GM18873 (cell line): ENCODE results near the gene FAM151A.

Source experiments
- ATAC-seq: cut with Tn5 transposase; IDR thresholded peaks from one replicate; pipeline ENCODE4 v1.9.1; 2021; ENCODE audit warnings: mild to moderate bottlenecking, moderate library complexity, moderate number of reproducible peaks; ENCODE audit not compliant: unreplicated experiment, low FRiP score

Gene FAM151A

GRCh38 chr1:54583307-54583686 is 40.0 kb downstream of the FAM151A start:
- no peak for ATAC-seq

GRCh38 chr1:54582566-54583306 is 40.6 kb downstream of the FAM151A start:
- no peak for ATAC-seq

GRCh38 chr1:54581621-54582035 is 41.7 kb downstream of the FAM151A start:
- ATAC-seq = no peak

- no peak for ATAC-seq
Observed at GRCh38 chr1:54580856-54581550, 42.3 kb downstream of the FAM151A start.

GRCh38 chr1:54579337-54579781 is 44.0 kb downstream of the FAM151A start:
- no peak for ATAC-seq

- no peak for ATAC-seq
Observed at GRCh38 chr1:54577612-54578011, 45.7 kb downstream of the FAM151A start.

- ATAC-seq = no peak
Observed at GRCh38 chr1:54575605-54576290, 47.6 kb downstream of the FAM151A start.

- ATAC-seq = no peak
Observed at GRCh38 chr1:54575161-54575560, 48.2 kb downstream of the FAM151A start.

- no peak for ATAC-seq
Observed at GRCh38 chr1:54574158-54574778, 49.1 kb downstream of the FAM151A start.

- ATAC-seq = no peak
Observed at GRCh38 chr1:54572542-54572850, 50.8 kb downstream of the FAM151A start.

GRCh38 chr1:54571803-54572541 is 51.4 kb downstream of the FAM151A start:
- ATAC-seq = no peak

- ATAC-seq = no peak
Observed at GRCh38 chr1:54571326-54571725, 52.0 kb downstream of the FAM151A start.

GRCh38 chr1:54570161-54570560 is 53.2 kb downstream of the FAM151A start:
- no peak for ATAC-seq

GRCh38 chr1:54569339-54569738 is 54.0 kb downstream of the FAM151A start:
- ATAC-seq = no peak

GRCh38 chr1:54567961-54568360 is 55.4 kb downstream of the FAM151A start:
- no peak for ATAC-seq

GRCh38 chr1:54566438-54567141 is 56.7 kb downstream of the FAM151A start:
- ATAC-seq = no peak

- no peak for ATAC-seq
Observed at GRCh38 chr1:54565113-54565501, 58.2 kb downstream of the FAM151A start.

GRCh38 chr1:54564312-54565112 is 58.8 kb downstream of the FAM151A start:
- ATAC-seq = no peak

GRCh38 chr1:54559771-54560231 is 63.5 kb downstream of the FAM151A start:
- no peak for ATAC-seq
